K562 (cell line): ENCODE measurements around the gene SERTAD3. TPM values are rescaled to one million over a fixed set of nuclear protein-coding genes. Genes with fewer than 3 reads are reported as not detected.
A peak's percentile ranks its signal among the peaks of the same experiment; 100 is the strongest.

Experiments
- CBX2 ChIP-seq: fragments of 200-600 bp; sonication (generic); IDR thresholded peaks from one replicate; pipeline ENCODE4 v1.6.1; 2012; ENCODE audit warnings: mild to moderate bottlenecking, low read length, inconsistent platforms; ENCODE audit not compliant: insufficient read depth, poor library complexity, severe bottlenecking
- HDAC6 ChIP-seq: IDR thresholded peaks from 2 replicates; pipeline ENCODE4 v1.6.1; 2012; ENCODE audit warnings: low read depth, mild to moderate bottlenecking, control low read depth, inconsistent platforms, low read length, moderate library complexity
- KDM1A ChIP-seq, 2 experiments: fragments of 450-650 bp; IDR thresholded peaks; 2 replicates each; pipeline ENCODE4 v1.6.1; 2016; ENCODE audit warnings: mild to moderate bottlenecking in 2 of 2
- MCM2 ChIP-seq: fragments of 450-650 bp; IDR thresholded peaks from 2 replicates; pipeline ENCODE4 v1.6.1; 2017; ENCODE audit warnings: low read depth, mild to moderate bottlenecking
- PCBP2 ChIP-seq: fragments of 200-400 bp; formaldehyde crosslinking; IDR thresholded peaks from 2 replicates; pipeline ENCODE4 v1.6.1; 2018; ENCODE audit warnings: low read length, low read depth, mild to moderate bottlenecking, moderate library complexity; ENCODE audit not compliant: poor library complexity, severe bottlenecking
- RBM25 ChIP-seq: fragments of 200-400 bp; formaldehyde crosslinking; IDR thresholded peaks from 2 replicates; pipeline ENCODE4 v1.6.1; 2018; ENCODE audit warnings: low read length, low read depth, moderate library complexity; ENCODE audit not compliant: severe bottlenecking
- RUNX1 ChIP-seq: sonication (generic); IDR thresholded peaks from 2 replicates; pipeline ENCODE4 v1.6.1; 2016; ENCODE audit warnings: antibody characterized with exemption, low read depth
- ZC3H11A ChIP-seq: IDR thresholded peaks from 2 replicates; pipeline ENCODE4 v1.6.1; 2012; ENCODE audit warnings: low read depth, low read length, improper control_type of control experiment
- ZNF407 ChIP-seq: fragments of 450-650 bp; IDR thresholded peaks from 2 replicates; pipeline ENCODE4 v1.6.1; 2016; ENCODE audit warnings: low read depth
- polyA plus RNA-seq, 8 experiments: library from polyadenylated mRNA; depleted of rRNA in 4 of 8; stranded (reverse) in 5 of 8; unstranded in 3 of 8; fragments of >200 nt; fragmentation: Nextera tagmentation in 2 of 8; fragmentation: Illumina TruSeq in 1 of 8; extraction: Ambion mirVana in 2 of 8; extraction: Trizol in 1 of 8; gene quantifications; 2 replicates each; pipeline versions ENCODE4 v1.2.1 to v1.2.3, GENCODE V29; 2011 to 2014; ENCODE audit warnings: inconsistent platforms in 1 of 8, missing spikeins in 1 of 8
- total RNA-seq, 7 experiments: library from RNA; depleted of rRNA in 6 of 7; stranded (reverse); fragments of >200 nt in 6 of 7; fragmentation: Illumina TruSeq in 2 of 7; extraction: Trizol in 2 of 7; gene quantifications; 2 replicates each; pipeline versions ENCODE4 v1.2.1 to v1.2.3, GENCODE V29; 2011 to 2021; ENCODE audit warnings: low replicate concordance in 1 of 7
- TF ChIP-seq, protein P1 (sequence below), 2 experiments: IDR thresholded peaks; 2 replicates each; pipeline ENCODE4 v1.6.1; 2012; ENCODE audit warnings: improper control_type of control experiment in 2 of 2, low read depth in 2 of 2, low read length in 2 of 2, borderline replicate concordance in 1 of 2
- TF ChIP-seq, protein P2 (sequence below): fragments of 450-650 bp; IDR thresholded peaks from 2 replicates; pipeline ENCODE4 v1.7.0; 2016; ENCODE audit warnings: borderline replicate concordance
- TF ChIP-seq, protein P3 (sequence below): fragments of 450-650 bp; IDR thresholded peaks from 2 replicates; pipeline ENCODE4 v1.6.1; 2016

Gene SERTAD3
- total and polyA plus RNA-seq, 9 of the 15 experiments (the other 6 are each of a cell fraction or from before 2014, with no cell fraction given) = 5.4 to 28.9 (median 17.5) TPM

- TF ChIP-seq PCBP2 (no peak), ZNF407 (no peak), HDAC6 (no peak), KDM1A (IDR thresholded peaks at IDR 0.05) (no peak; a peak in 1 of 4 replicates), MCM2 (no peak), RUNX1 (peak; percentile 86; the same call in 1 of the 2 replicates), RBM25 (peak; percentile 27), CBX2 (no peak), ZC3H11A (no peak)
- TF ChIP-seq, protein P1, sequence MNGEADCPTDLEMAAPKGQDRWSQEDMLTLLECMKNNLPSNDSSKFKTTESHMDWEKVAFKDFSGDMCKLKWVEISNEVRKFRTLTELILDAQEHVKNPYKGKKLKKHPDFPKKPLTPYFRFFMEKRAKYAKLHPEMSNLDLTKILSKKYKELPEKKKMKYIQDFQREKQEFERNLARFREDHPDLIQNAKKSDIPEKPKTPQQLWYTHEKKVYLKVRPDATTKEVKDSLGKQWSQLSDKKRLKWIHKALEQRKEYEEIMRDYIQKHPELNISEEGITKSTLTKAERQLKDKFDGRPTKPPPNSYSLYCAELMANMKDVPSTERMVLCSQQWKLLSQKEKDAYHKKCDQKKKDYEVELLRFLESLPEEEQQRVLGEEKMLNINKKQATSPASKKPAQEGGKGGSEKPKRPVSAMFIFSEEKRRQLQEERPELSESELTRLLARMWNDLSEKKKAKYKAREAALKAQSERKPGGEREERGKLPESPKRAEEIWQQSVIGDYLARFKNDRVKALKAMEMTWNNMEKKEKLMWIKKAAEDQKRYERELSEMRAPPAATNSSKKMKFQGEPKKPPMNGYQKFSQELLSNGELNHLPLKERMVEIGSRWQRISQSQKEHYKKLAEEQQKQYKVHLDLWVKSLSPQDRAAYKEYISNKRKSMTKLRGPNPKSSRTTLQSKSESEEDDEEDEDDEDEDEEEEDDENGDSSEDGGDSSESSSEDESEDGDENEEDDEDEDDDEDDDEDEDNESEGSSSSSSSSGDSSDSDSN (IDR thresholded peaks at IDR 0.05; ENCODE audit: borderline replicate concordance in 1 of 2, low read depth in 2 of 2, low read length in 2 of 2) = no peak
- TF ChIP-seq, protein P2, sequence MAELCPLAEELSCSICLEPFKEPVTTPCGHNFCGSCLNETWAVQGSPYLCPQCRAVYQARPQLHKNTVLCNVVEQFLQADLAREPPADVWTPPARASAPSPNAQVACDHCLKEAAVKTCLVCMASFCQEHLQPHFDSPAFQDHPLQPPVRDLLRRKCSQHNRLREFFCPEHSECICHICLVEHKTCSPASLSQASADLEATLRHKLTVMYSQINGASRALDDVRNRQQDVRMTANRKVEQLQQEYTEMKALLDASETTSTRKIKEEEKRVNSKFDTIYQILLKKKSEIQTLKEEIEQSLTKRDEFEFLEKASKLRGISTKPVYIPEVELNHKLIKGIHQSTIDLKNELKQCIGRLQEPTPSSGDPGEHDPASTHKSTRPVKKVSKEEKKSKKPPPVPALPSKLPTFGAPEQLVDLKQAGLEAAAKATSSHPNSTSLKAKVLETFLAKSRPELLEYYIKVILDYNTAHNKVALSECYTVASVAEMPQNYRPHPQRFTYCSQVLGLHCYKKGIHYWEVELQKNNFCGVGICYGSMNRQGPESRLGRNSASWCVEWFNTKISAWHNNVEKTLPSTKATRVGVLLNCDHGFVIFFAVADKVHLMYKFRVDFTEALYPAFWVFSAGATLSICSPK = peak; percentile 50; the same call in 1 of the 2 replicates
- TF ChIP-seq, protein P3, sequence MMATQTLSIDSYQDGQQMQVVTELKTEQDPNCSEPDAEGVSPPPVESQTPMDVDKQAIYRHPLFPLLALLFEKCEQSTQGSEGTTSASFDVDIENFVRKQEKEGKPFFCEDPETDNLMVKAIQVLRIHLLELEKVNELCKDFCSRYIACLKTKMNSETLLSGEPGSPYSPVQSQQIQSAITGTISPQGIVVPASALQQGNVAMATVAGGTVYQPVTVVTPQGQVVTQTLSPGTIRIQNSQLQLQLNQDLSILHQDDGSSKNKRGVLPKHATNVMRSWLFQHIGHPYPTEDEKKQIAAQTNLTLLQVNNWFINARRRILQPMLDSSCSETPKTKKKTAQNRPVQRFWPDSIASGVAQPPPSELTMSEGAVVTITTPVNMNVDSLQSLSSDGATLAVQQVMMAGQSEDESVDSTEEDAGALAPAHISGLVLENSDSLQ = no peak; the same call in 1 of the 2 replicates
Observed at GRCh38 chr19:40464059-40465024, 20.2 kb upstream of the SERTAD3 start (continued).
